ENCODE results near the gene SDCBP2.

SDCBP2 gene

DNA sequence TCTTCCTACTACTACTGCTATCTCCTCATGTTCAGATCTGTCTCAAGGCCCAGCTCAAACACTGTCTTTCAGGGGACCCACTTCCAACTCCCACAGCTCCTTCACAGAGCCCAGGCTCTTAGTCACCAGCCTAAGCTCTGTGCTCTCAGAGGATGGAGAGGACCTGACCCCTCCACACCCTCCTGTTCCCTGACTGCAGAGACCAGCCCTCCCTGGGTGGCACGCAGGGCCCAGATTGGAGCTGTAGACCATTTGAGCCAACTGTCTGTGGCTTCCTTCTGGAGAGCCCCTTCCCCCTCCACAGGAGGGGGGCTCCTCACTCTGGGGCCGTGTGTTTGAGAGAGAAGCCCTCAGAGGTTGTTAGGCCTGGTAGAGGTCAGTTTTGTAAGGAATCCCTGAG lies 53.0 kb downstream of the SDCBP2 start:
- Mint-ChIP-seq H3K4me1 (peaks cover 4% of the 10 kb centered on the region), H3K4me3 (no peak overlapping the region), H3K36me3 (ENCODE audit: insufficient read depth) (peaks cover 3% of the 10 kb centered on the region), H3K27ac (ENCODE audit: low read depth) (no peak overlapping the region), H3K27me3 (no peaks in the 10 kb centered on the region), H3K9me3 (no peaks in the 10 kb centered on the region)
- no peak for DNase-seq (ENCODE audit: low spot score in 2 of 2)
- ATAC-seq (replicated peaks; ENCODE audit: extremely low read depth, poor library complexity, severe bottlenecking): no peak

DNA sequence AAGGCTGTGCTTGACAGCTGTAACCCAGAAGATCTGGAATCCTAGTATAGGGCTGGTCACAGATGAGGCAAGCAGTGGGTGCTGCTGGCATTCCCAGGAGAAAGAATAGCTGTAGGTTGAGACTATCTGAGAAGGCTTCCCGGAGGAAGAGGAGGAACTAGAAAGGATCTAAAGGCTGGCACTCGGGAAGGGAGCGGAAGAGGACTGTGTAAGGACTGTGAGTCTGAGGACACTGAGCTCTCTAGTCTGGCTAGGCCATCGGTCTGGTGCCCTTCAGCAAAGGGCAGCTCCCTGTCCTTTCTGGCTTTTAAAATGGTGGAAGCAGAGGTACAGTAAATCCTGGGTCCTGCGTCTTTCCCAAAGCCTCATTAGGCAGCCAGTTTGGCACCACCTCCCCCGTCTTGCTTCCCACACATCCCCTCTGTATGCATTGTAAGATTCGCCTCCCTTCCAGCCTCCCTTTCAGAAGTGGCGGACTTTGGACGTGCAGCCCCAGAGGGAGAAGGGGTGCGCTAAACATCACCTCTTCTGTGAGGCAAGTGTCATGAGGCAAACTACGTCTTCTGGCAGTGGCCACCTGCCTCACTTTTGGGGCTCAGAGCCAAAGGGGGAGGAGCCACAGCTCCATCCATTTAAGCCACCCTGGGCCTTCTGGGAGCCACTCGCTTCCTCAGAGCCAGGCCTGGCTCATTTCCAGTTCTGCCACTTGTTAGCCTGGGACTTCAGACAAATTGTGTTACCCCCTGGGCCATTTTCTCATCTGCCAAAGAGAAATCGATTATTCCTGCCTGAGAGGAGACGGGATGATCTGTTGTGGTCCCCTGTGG lies 54.2 kb downstream of the SDCBP2 start:
- no peak overlapping the region for H3K27ac Mint-ChIP-seq (ENCODE audit: low read depth)
- DNase-seq (ENCODE audit: low spot score in 2 of 2) (no peak), ATAC-seq (replicated peaks; ENCODE audit: extremely low read depth, poor library complexity, severe bottlenecking) (no peak)
- peaks cover 4% of the 10 kb centered on the region for H3K4me1 Mint-ChIP-seq
- no peak overlapping the region for H3K4me3 Mint-ChIP-seq
- no peaks in the 10 kb centered on the region for H3K9me3 Mint-ChIP-seq
- H3K27me3 Mint-ChIP-seq: no peaks in the 10 kb centered on the region
- H3K36me3 Mint-ChIP-seq (ENCODE audit: insufficient read depth): peaks cover 3% of the 10 kb centered on the region

DNA sequence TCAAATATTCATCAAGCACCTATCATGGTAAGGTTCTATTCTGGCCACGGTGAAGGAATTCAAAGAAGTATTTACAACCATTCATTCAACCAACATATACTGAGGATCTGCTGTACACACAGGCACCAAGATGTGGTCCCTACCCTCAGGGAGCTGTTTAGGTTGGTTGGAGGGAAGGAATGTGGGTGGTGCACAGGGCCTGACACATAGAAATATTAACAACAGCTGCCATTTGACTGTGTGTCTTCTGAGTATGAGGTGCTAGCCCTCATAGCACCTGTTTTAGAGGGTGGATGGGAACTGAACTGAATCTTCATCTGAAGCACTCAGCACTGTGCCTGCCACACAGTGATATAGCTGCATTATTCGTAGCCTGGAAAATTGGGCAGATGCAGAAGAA lies 55.6 kb downstream of the SDCBP2 start:
- DNase-seq (ENCODE audit: low spot score in 2 of 2): no peak
- Mint-ChIP-seq H3K4me3 (no peak overlapping the region), H3K27ac (ENCODE audit: low read depth) (no peak overlapping the region), H3K4me1 (peaks cover 11% of the 10 kb centered on the region), H3K36me3 (ENCODE audit: insufficient read depth) (peaks cover 3% of the 10 kb centered on the region), H3K27me3 (no peaks in the 10 kb centered on the region), H3K9me3 (no peaks in the 10 kb centered on the region)
- ATAC-seq (replicated peaks; ENCODE audit: extremely low read depth, poor library complexity, severe bottlenecking): no peak

DNA sequence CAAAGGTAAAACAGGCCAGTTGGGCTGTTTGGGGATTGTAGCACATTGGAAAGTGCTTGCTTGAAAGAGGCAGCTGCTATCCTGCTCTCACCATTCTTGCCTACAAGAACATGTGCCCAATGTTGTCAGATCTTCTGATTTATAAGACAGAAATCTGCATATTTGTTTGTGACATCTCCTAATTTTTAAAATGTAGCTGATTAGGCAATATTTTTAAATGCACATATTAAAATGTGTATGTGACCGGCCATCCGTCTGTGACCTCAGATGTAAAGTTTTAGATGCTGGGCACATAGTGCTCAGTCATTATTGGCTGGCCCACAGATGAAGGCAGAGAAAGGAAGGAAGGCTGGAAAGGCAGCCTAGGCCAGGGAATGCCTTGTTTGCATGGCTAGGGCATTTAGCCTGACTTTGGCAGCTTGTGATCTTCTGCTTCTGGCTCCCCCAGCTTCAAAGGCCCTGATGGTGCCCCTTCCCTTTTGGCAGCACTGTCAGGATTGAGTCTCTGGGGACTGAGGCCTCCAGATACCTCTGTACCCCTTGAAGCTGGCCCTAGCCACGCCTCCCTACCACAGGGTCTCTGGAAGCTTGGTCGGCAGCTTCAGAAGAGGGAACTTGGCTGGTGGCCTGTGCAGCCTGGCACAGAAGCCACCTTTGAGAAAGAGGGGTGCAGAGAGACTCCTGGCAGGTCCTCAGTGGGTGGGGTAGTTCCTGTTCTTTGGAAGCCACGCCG lies 56.4 kb downstream of the SDCBP2 start:
- Mint-ChIP-seq H3K9me3 (no peaks in the 10 kb centered on the region), H3K36me3 (ENCODE audit: insufficient read depth) (peaks cover 3% of the 10 kb centered on the region), H3K27ac (ENCODE audit: low read depth) (no peak overlapping the region), H3K4me3 (no peak overlapping the region), H3K4me1 (peaks cover 19% of the 10 kb centered on the region), H3K27me3 (no peaks in the 10 kb centered on the region)
- ATAC-seq (replicated peaks; ENCODE audit: extremely low read depth, poor library complexity, severe bottlenecking) (no peak), DNase-seq (ENCODE audit: low spot score in 2 of 2) (no peak)

DNA sequence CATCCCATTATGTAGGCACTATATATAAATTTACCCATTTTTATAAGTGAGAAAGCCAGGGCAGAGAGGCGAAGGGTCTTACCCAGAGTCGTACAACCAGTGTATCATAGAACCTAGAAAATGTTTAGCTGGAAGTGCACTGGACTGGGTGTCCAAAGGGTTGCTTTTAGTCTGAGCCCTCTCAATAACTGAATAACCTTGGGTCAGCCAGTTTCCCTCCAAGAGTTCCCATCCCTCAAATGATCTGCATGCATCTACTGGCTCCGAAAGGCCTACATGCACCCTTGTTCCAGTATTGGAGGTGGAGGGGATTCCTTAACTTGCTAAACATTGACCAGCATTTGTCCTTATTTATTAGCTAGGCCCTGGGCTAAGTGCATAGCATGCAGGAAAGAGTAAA lies 59.1 kb downstream of the SDCBP2 start:
- H3K4me3 Mint-ChIP-seq: no peak overlapping the region
- ATAC-seq (replicated peaks; ENCODE audit: extremely low read depth, poor library complexity, severe bottlenecking) (no peak), DNase-seq (ENCODE audit: low spot score in 2 of 2) (no peak)
- H3K36me3 Mint-ChIP-seq (ENCODE audit: insufficient read depth): peaks cover 6% of the 10 kb centered on the region
- no peaks in the 10 kb centered on the region for H3K9me3 Mint-ChIP-seq
- H3K27me3 Mint-ChIP-seq: no peaks in the 10 kb centered on the region
- peaks cover 34% of the 10 kb centered on the region for H3K4me1 Mint-ChIP-seq
- H3K27ac Mint-ChIP-seq (ENCODE audit: low read depth): no peak overlapping the region

DNA sequence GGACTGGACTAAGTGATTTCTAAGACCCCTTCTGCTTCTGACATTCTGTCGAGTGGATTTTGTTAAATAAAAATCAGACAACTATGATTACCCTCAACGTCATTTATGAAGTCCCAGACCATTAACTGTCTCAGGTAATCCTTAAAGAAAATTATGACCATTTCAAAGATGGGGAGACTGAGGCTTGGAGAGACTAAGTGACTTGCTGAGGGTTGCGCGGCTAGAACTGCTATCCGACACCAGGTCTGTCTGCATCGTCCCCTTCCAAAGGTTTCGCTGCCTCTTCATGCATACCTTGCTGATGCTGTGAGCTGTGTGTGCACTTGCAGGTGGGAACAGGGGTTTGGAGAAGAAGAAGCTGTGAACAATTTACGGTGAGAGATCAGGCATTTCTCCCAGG lies 59.7 kb downstream of the SDCBP2 start:
- Mint-ChIP-seq H3K27me3 (no peaks in the 10 kb centered on the region), H3K9me3 (no peaks in the 10 kb centered on the region), H3K4me1 (peaks cover 36% of the 10 kb centered on the region), H3K27ac (ENCODE audit: low read depth) (no peak overlapping the region), H3K4me3 (no peak overlapping the region), H3K36me3 (ENCODE audit: insufficient read depth) (peaks cover 6% of the 10 kb centered on the region)
- DNase-seq (ENCODE audit: low spot score in 2 of 2) (no peak), ATAC-seq (replicated peaks; ENCODE audit: extremely low read depth, poor library complexity, severe bottlenecking) (no peak)

DNA sequence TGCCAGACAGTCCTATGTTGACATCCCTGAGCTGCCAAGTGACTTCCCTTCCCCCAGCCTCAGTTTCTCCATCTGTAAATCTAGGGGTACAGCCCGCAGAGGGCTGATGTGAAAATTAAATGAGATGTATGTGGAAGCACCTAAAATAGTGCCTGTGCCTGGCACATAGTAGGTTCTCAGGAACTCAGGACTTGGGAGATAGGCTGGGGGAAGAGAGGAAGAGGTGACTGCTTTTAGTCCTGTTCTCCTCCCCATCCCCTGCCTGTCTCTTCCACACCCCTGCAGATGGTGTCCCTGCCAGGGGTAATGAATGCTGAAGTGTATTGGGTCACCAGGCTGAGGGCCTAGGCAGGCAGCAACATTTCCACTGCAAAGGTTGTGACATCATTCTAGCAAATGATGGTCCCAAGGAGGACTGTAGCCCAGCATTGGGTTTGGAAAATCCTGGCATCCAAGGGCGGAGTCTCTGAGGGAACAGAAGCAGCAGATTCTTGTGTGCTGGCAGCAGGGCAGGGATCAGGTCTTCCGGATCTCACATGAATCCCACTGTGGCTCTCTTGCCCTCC lies 61.0 kb downstream of the SDCBP2 start:
- ATAC-seq (replicated peaks; ENCODE audit: extremely low read depth, poor library complexity, severe bottlenecking): no peak
- Mint-ChIP-seq H3K36me3 (ENCODE audit: insufficient read depth) (peaks cover 6% of the 10 kb centered on the region), H3K4me3 (peak overlapping the region; percentile 79), H3K9me3 (no peaks in the 10 kb centered on the region), H3K4me1 (peaks cover 36% of the 10 kb centered on the region), H3K27ac (ENCODE audit: low read depth) (peak overlapping the region; percentile 33), H3K27me3 (no peaks in the 10 kb centered on the region)
- no peak for DNase-seq (ENCODE audit: low spot score in 2 of 2)

DNA sequence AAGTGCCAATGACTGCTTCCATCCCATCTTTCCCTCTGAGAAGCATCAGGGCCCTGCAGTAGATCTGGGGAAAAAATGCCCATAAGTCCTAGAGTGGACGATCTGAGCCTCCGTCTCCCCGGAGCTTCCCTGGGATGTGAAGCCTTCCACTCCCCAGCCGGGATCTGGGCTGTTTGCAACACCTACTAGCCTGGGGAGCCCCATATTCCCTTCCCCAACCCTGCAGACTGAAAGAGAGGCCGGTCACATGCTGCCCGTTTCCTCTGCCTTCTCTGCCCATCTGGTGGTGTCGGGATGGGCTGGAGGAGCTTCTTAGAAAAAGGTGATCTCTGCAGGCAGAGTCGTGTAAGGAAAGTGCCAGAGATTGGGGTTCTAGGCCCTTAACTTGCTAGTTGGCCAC lies 61.8 kb downstream of the SDCBP2 start:
- no peaks in the 10 kb centered on the region for H3K9me3 Mint-ChIP-seq
- peak overlapping the region; percentile 79 for H3K4me3 Mint-ChIP-seq
- H3K36me3 Mint-ChIP-seq (ENCODE audit: insufficient read depth): peaks cover 6% of the 10 kb centered on the region
- H3K27me3 Mint-ChIP-seq: no peaks in the 10 kb centered on the region
- ATAC-seq (replicated peaks; ENCODE audit: extremely low read depth, poor library complexity, severe bottlenecking): no peak
- H3K4me1 Mint-ChIP-seq: peaks cover 36% of the 10 kb centered on the region
- H3K27ac Mint-ChIP-seq (ENCODE audit: low read depth): no peak overlapping the region
- no peak for DNase-seq (ENCODE audit: low spot score in 2 of 2)

DNA sequence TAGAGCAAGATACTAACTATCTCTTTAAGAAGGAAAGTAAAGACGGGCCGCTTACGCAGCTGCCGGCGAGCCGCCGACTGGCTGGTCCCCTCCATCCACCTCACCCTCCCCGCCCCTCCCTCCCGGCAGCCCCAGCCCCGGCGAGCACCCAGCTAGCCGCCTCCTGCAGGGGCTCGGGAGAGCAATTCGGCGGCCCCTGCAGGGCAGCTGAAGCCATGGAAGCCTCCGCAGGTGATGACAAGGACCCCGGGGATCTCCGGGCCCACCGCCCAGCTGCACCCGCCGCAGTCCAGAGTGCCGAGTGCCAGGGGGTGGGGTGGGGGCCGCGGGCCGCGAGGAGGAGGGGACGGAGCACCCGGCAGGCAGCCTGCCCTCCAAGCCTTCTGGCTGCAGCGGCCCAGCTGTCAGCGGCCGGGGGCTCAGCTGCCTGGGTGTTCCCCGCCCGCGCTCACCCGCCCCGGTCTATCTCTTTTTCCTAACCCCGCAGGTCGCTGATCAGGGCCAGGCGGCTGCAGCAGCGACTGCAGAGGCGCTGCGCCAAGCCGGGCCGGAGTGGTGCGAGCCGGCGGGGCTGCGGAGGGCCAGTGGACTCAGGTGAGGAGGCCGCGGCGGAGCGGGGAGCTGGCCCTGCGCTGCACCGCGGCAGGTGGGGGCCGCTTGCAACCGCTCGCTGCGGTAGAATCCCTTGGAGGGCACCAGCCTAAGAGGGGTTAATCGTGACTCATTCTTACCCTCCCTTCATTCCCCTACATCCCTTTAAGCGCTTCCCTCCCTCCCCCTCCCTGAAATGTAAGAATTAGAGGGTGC lies 62.6 kb downstream of the SDCBP2 start, which contains the start of gene SNPH:
Gene SNPH, plus strand, starts transcription at position 128 of the 807 bp plus-strand sequence. CDS start 29,946 bp downstream, outside the sequence.
- peaks cover 6% of the 10 kb centered on the region for H3K36me3 Mint-ChIP-seq (ENCODE audit: insufficient read depth)
- no peaks in the 10 kb centered on the region for H3K9me3 Mint-ChIP-seq
- peak; percentile 34 to 51 for DNase-seq (ENCODE audit: low spot score in 2 of 2)
- H3K27ac Mint-ChIP-seq (ENCODE audit: low read depth): peak within 1 kb of the TSS; percentile 95
- peak; percentile 93 for ATAC-seq (replicated peaks; ENCODE audit: extremely low read depth, poor library complexity, severe bottlenecking)
- no peaks in the 10 kb centered on the region for H3K27me3 Mint-ChIP-seq
- H3K4me1 Mint-ChIP-seq: peaks cover 36% of the 10 kb centered on the region
- H3K4me3 Mint-ChIP-seq: peak within 1 kb of the TSS; percentile 79

DNA sequence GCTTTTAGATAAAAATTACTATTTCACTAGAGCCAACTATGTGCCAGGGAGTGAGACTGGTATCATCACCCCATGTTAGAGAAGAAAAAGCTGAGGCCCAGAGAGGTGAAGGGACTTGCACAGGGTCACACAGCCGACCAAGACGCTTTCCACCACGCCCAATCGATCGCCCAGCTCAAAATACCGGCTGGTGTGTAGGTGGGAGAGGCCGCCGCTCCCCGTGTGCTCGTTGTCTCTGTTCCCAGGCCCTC lies 63.1 kb downstream of the SDCBP2 start:
- H3K27ac Mint-ChIP-seq (ENCODE audit: low read depth): peak overlapping the region; percentile 95
- H3K4me3 Mint-ChIP-seq: peak overlapping the region; percentile 79
- no peaks in the 10 kb centered on the region for H3K9me3 Mint-ChIP-seq

DNA sequence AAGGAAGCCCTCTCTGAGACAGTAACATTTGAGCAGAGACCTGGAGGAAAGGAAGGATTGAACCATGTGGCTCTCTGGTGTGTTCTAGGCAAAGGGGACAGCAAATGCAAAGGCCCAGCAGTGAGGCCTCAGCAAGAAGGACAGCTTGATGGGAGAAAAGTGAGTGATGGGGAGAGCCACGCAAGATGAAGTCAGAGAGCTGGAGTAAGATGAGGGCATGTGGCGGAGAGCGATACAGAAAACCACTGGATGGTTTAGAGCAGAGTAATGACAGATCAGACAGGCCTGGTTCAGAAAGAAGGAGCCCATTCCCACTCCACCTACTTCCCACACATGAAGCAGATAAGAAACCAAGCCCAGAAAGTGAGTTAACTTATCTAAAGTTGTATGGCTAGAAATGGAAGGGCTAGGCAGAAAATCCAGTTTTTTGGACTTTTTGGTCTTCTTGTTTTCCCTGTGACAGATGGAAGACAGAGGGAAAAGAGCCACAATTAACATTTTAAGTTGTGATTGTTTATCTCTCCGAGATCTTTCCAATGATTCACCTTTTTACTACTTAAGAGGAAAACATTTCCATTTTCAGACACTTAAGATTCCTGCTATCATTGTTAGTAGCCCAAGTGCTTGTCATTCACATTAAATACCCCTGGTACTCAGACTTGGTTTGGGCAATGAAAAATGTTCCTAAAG lies 63.6 kb downstream of the SDCBP2 start:
- Mint-ChIP-seq H3K4me1 (peaks cover 36% of the 10 kb centered on the region), H3K27ac (ENCODE audit: low read depth) (peak overlapping the region; percentile 95)
- no peak for ATAC-seq (replicated peaks; ENCODE audit: extremely low read depth, poor library complexity, severe bottlenecking)

More for the DNA sequence above, 63.1 kb downstream of the SDCBP2 start:
- DNase-seq (ENCODE audit: low spot score in 2 of 2) (no peak), ATAC-seq (replicated peaks; ENCODE audit: extremely low read depth, poor library complexity, severe bottlenecking) (no peak)
- Mint-ChIP-seq H3K27me3 (no peaks in the 10 kb centered on the region), H3K36me3 (ENCODE audit: insufficient read depth) (peaks cover 4% of the 10 kb centered on the region), H3K4me1 (peaks cover 36% of the 10 kb centered on the region)

DNA sequence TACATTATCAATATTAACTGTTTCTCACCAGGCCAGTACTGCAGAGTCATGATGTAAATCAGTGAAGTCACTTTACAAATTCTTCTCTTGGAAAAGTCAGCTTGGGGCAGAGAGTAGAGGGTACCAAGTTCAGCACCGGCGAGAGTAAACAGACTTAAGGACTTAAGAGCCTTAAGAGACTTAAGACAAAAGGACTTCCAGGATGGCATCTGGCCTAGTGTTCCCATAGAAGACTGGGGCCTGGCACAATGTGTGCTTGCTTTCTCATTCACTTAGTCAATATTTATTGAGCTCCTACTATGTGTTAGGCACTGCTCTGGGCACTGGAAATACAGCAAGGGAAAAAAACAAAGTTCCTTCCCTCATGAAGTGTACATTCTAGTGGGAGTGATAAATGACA lies 64.2 kb downstream of the SDCBP2 start:
- H3K4me1 Mint-ChIP-seq: peaks cover 36% of the 10 kb centered on the region
- peak overlapping the region; percentile 95 for H3K27ac Mint-ChIP-seq (ENCODE audit: low read depth)
- H3K36me3 Mint-ChIP-seq (ENCODE audit: insufficient read depth): peaks cover 4% of the 10 kb centered on the region
- DNase-seq (ENCODE audit: low spot score in 2 of 2) (no peak), ATAC-seq (replicated peaks; ENCODE audit: extremely low read depth, poor library complexity, severe bottlenecking) (no peak)
- peak overlapping the region; percentile 79 for H3K4me3 Mint-ChIP-seq
- no peaks in the 10 kb centered on the region for H3K27me3 Mint-ChIP-seq
- H3K9me3 Mint-ChIP-seq: no peaks in the 10 kb centered on the region

More for the DNA sequence above, 63.6 kb downstream of the SDCBP2 start:
- Mint-ChIP-seq H3K36me3 (ENCODE audit: insufficient read depth) (peaks cover 4% of the 10 kb centered on the region), H3K27me3 (no peaks in the 10 kb centered on the region), H3K4me3 (peak overlapping the region; percentile 79), H3K9me3 (no peaks in the 10 kb centered on the region)
- DNase-seq (ENCODE audit: low spot score in 2 of 2): no peak
